Neural progenitor cell (in vitro differentiated cells): Measurements from ENCODE around the gene RNF103. TPM values are rescaled to one million over a fixed set of nuclear protein-coding genes. Genes with fewer than 3 reads are reported as not detected.
A peak's percentile ranks its signal among the peaks of the same experiment; 100 is the strongest.

Experiments
- DNase-seq: peaks from one replicate; pipeline ENCODE4 v3.0.0-alpha.2; 2016; ENCODE audit warnings: low spot score
- H2AFZ ChIP-seq: fragments of 200-600 bp; sonication (generic); replicated peaks from 2 replicates; pipeline ENCODE4 v1.6.1; 2016; ENCODE audit warnings: antibody characterized with exemption
- H3F3A ChIP-seq: fragments of 200-600 bp; sonication (generic); 2 replicates; pipeline ENCODE4 v1.6.1; 2016; ENCODE audit warnings: antibody characterized with exemption, low read depth
- H3K27ac ChIP-seq: fragments of 200-600 bp; sonication (generic); 2 replicates; pipeline ENCODE4 v1.5.1; 2016; ENCODE audit warnings: mild to moderate bottlenecking
- H3K27me3 ChIP-seq: fragments of 200-600 bp; sonication (generic); 2 replicates; pipeline ENCODE4 v1.6.1; 2016; ENCODE audit warnings: mild to moderate bottlenecking, moderate library complexity
- H3K36me3 ChIP-seq: fragments of 200-600 bp; sonication (generic); 2 replicates; pipeline ENCODE4 v1.5.1; 2016
- H3K4me1 ChIP-seq: fragments of 200-600 bp; sonication (generic); 2 replicates; pipeline ENCODE4 v1.6.1; 2016; ENCODE audit warnings: mixed run types
- H3K4me2 ChIP-seq: fragments of 200-600 bp; sonication (generic); 2 replicates; pipeline ENCODE4 v1.6.1; 2016
- H3K4me3 ChIP-seq: fragments of 200-600 bp; sonication (generic); 2 replicates; pipeline ENCODE4 v1.5.1; 2016
- H3K79me2 ChIP-seq: fragments of 200-600 bp; sonication (generic); 2 replicates; pipeline ENCODE4 v1.6.1; 2016; ENCODE audit warnings: low read depth
- H3K9ac ChIP-seq: fragments of 200-600 bp; sonication (generic); 2 replicates; pipeline ENCODE4 v1.6.1; 2016
- H3K9me3 ChIP-seq: fragments of 200-600 bp; sonication (generic); 2 replicates; pipeline ENCODE4 v1.5.1; 2016; ENCODE audit warnings: low read depth
- H4K20me1 ChIP-seq: fragments of 200-600 bp; sonication (generic); 2 replicates; pipeline ENCODE4 v1.6.1; 2016; ENCODE audit warnings: low read depth
- H3K27ac Mint-ChIP-seq: 3 replicates; pipeline ENCODE4 v1.8.0; 2021; ENCODE audit warnings: mixed read lengths
- H3K27me3 Mint-ChIP-seq: 2 replicates; pipeline ENCODE4 v1.8.0; 2022; ENCODE audit warnings: low read depth, mild to moderate bottlenecking, inconsistent platforms, moderate library complexity, mixed read lengths; ENCODE audit not compliant: insufficient read depth
- H3K36me3 Mint-ChIP-seq: 3 replicates; pipeline ENCODE4 v1.8.0; 2021; ENCODE audit warnings: mixed read lengths
- H3K4me1 Mint-ChIP-seq: 3 replicates; pipeline ENCODE4 v1.8.0; 2021; ENCODE audit warnings: mixed read lengths
- H3K4me3 Mint-ChIP-seq: 3 replicates; pipeline ENCODE4 v1.8.0; 2021; ENCODE audit warnings: mild to moderate bottlenecking, moderate library complexity, mixed read lengths
- H3K9me3 Mint-ChIP-seq: 3 replicates; pipeline ENCODE4 v1.8.0; 2020; ENCODE audit warnings: mixed read lengths
- CTCF ChIP-seq: fragments of 200-600 bp; sonication (generic); IDR thresholded peaks from 2 replicates; pipeline ENCODE4 v1.5.1; 2017; ENCODE audit warnings: antibody characterized with exemption, mild to moderate bottlenecking
- EZH2 ChIP-seq: fragments of 200-600 bp; sonication (generic); IDR thresholded peaks from 2 replicates; pipeline ENCODE4 v1.6.1; 2017; ENCODE audit warnings: antibody characterized with exemption, mild to moderate bottlenecking, moderate library complexity
- EZH2phosphoT487 ChIP-seq: fragments of 200-600 bp; sonication (generic); IDR thresholded peaks from 2 replicates; pipeline ENCODE4 v1.6.1; 2017; ENCODE audit warnings: antibody characterized with exemption
- total RNA-seq: library from RNA; depleted of rRNA; stranded (reverse); fragments of >200 nt; gene quantifications from 2 replicates; pipeline ENCODE4 v1.2.3, GENCODE V29; 2015; ENCODE audit warnings: low replicate concordance

RNF103 gene
- total RNA-seq, 1 donor from 2014 or later, result 26.5 TPM

- H3K27ac ChIP-seq, result no peak overlapping the region
- Mint-ChIP-seq H3K9me3 (no peaks in the 10 kb centered on the region), H3K36me3 (no peaks in the 10 kb centered on the region), H3K4me3 (no peak overlapping the region), H3K27me3 (peaks cover 2% of the 10 kb centered on the region), H3K4me1 (peaks cover 11% of the 10 kb centered on the region), H3K27ac (no peak overlapping the region)
- peaks cover 8% of the 10 kb centered on the region for H3K79me2 ChIP-seq
- TF ChIP-seq CTCF (no peak), EZH2phosphoT487 (no peak), EZH2 (no peak)
- no peak overlapping the region for H3K4me2 ChIP-seq
- no peaks in the 10 kb centered on the region for H4K20me1 ChIP-seq
- H3K4me3 ChIP-seq, result no peak overlapping the region
- H3K27me3 ChIP-seq, result no peaks in the 10 kb centered on the region
- H3K4me1 ChIP-seq, result peaks cover 6% of the 10 kb centered on the region
- H3K9ac ChIP-seq, result no peak overlapping the region
- H2AFZ ChIP-seq, result no peak overlapping the region
- no peak for DNase-seq
- H3F3A ChIP-seq, result peaks cover 11% of the 10 kb centered on the region
- no peaks in the 10 kb centered on the region for H3K36me3 ChIP-seq
- no peaks in the 10 kb centered on the region for H3K9me3 ChIP-seq
Observed at GRCh38 chr2:86566821-86567190, 56.9 kb downstream of the RNF103 start.

GRCh38 chr2:86566158-86566820, 57.4 kb downstream of the RNF103 start:
- peaks cover 16% of the 10 kb centered on the region for H3K4me1 Mint-ChIP-seq
- H3K27me3 ChIP-seq, result no peaks in the 10 kb centered on the region
- no peak overlapping the region for H3K4me3 Mint-ChIP-seq
- no peaks in the 10 kb centered on the region for H3K36me3 ChIP-seq
- no peak overlapping the region for H3K27ac Mint-ChIP-seq
- no peak overlapping the region for H2AFZ ChIP-seq
- DNase-seq, result no peak
- H3K27ac ChIP-seq, result no peak overlapping the region
- no peak overlapping the region for H3K4me3 ChIP-seq
- H3K9me3 Mint-ChIP-seq, result no peaks in the 10 kb centered on the region
- H3K4me1 ChIP-seq, result peaks cover 7% of the 10 kb centered on the region
- peaks cover 11% of the 10 kb centered on the region for H3F3A ChIP-seq
- H3K4me2 ChIP-seq, result no peak overlapping the region
- TF ChIP-seq EZH2 (no peak), CTCF (no peak), EZH2phosphoT487 (no peak)
- H3K27me3 Mint-ChIP-seq, result peaks cover 2% of the 10 kb centered on the region
- H3K36me3 Mint-ChIP-seq, result no peaks in the 10 kb centered on the region
- H3K79me2 ChIP-seq, result peaks cover 13% of the 10 kb centered on the region
- H3K9ac ChIP-seq, result no peak overlapping the region
- no peaks in the 10 kb centered on the region for H4K20me1 ChIP-seq
- no peaks in the 10 kb centered on the region for H3K9me3 ChIP-seq

GRCh38 chr2:86563650-86564061, 60.0 kb downstream of the RNF103 start:
- Histone ChIP-seq H3K4me3 (peak overlapping the region; percentile 76), H4K20me1 (no peaks in the 10 kb centered on the region), H3K9ac (no peak overlapping the region), H3K27me3 (no peaks in the 10 kb centered on the region), H2AFZ (peak overlapping the region; percentile 98), H3K9me3 (no peaks in the 10 kb centered on the region), H3K27ac (no peak overlapping the region), H3K36me3 (no peaks in the 10 kb centered on the region), H3K4me1 (peaks cover 7% of the 10 kb centered on the region), H3K4me2 (peak overlapping the region; percentile 88), H3K79me2 (peaks cover 37% of the 10 kb centered on the region), H3F3A (peaks cover 11% of the 10 kb centered on the region)
- Mint-ChIP-seq H3K27me3 (peaks cover 4% of the 10 kb centered on the region), H3K36me3 (peaks cover 3% of the 10 kb centered on the region), H3K4me3 (peak overlapping the region; percentile 93), H3K27ac (peak overlapping the region; percentile 92), H3K9me3 (no peaks in the 10 kb centered on the region), H3K4me1 (peaks cover 18% of the 10 kb centered on the region)
- no peak for DNase-seq
- TF ChIP-seq CTCF, result no peak
- no peak for TF ChIP-seq EZH2phosphoT487
- TF ChIP-seq EZH2, result no peak
